HG02678 (cell line): ENCODE data around the gene IGFL1.
A peak's percentile ranks its signal among the peaks of the same experiment; 100 is the strongest.
"Not testable (repeated sequence)": the region's sequence is repeated elsewhere in the genome, so short reads cannot be mapped to it uniquely, and the experiment has no call there.

Experiments used
- ATAC-seq: cut with Tn5 transposase; IDR thresholded peaks from one replicate; pipeline ENCODE4 v1.9.1; 2021; ENCODE audit warnings: mild to moderate bottlenecking, moderate library complexity; ENCODE audit not compliant: unreplicated experiment

IGFL1 gene

DNA sequence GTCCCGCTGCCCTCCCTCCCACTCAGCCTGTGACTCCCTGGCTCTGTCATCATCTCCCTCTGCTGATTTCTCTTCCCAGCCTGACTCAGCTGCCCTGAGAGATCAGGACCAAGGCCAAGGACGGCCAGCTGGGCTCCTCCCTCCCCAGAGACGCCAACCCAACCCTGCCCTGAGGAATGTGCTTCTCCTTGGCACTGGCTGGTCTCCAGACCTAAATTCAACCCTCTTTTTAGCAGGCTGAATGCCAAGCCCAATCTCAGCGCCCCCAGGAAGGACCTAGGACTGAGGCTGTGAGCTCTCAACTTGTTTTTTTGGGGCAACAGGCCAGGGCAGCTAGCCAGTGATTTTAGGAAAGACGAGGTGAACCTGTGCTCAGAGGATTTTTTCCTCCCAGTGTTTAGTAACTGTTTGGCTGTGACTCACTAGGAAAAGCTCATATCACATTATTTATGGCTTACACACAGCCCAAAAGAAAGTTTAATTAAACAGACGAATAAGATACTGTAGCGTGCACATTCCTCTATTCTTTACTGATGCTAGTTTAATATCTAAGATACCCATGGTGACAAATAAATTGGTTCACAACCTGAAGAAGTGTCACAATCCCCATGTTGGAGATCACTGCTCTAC, 7.4 kb upstream of the IGFL1 start:
- ATAC-seq = no peak

DNA sequence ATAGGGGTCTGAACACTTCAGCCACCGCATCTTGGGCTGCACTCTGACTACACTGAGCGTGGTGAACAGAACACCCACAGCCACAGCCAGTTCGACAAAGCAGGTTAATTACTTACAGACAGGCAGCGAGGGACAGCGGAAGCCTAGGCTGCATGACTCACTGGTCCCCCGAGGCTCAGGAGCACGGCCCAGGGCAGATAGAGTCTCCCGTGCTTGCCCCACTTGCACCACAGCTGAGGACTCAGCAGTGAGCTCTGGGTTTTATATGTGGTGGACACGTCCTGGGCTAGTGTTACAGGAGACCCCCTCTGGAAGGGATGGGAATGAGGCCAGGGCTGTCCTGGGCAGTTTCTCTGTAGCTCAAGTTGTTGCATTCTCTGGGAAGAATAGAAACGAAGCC, 5.8 kb upstream of the IGFL1 start:
- not testable (repeated sequence) for ATAC-seq

DNA sequence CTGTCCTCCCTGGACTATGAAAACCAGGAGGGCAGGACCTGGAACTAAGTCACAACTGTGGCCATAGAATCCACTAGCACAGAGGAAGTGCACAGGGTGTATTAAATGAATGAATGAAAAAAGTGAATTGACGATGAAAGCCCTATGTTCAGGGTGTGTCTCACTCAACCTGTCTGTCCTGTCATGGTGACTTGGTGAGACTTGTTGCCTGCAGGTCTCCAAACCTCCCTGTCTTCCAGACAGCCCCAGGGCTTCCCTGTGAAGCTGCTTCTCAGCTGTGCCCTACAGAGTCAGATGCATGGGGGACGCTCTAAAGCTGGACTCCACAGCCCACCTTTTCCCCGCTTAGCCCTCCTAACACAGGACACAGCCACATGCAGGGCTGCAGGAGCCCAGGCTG, 4.8 kb upstream of the IGFL1 start:
- no peak for ATAC-seq

DNA sequence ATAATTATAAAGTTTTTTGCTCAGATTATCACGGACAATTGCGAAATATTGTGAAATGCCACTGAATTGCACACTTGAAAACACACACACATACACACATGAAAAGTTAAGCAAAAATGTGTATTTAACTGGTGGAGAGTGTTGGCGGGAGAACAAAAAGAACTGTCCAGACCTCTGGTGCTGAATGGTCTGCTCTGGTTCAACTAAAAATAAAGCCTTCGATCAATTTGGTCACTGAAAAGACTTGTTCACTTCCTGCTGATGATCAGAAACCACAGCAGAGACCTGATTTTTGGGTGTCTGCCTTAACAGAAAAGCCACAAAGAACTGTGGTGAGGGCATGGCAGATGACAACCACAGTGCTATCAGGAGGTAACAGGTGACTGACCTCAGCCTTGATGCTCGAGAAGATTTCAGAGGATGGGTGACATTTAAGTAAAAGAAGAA, 4.0 kb upstream of the IGFL1 start:
- ATAC-seq = no peak

DNA sequence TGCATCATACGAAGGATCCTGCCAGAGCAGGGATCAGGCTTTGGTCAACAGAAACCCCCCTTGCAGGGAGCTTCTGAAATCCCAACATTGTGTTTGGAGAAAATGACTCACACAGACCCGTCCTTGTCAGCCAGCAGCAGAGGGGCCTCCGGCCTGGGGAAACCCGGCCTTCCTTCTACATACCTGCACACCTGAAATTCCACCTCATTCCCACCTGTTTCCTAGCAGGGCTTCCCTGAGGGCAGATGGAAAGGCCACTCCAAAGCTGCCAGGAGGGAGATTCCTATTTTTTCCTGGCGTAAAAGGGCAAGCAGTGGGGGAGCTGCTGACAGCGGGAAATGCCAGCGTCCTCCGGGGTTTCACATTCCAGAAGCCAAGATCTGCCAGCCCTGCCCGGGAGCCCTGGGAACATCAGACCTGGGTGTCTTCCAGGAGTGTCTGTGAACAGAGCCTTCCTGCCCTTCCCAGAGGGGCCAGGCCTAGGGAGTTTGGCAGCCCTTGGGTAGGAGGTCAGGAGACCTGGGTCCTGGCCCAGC, 3.0 kb upstream of the IGFL1 start:
- no peak for ATAC-seq

DNA sequence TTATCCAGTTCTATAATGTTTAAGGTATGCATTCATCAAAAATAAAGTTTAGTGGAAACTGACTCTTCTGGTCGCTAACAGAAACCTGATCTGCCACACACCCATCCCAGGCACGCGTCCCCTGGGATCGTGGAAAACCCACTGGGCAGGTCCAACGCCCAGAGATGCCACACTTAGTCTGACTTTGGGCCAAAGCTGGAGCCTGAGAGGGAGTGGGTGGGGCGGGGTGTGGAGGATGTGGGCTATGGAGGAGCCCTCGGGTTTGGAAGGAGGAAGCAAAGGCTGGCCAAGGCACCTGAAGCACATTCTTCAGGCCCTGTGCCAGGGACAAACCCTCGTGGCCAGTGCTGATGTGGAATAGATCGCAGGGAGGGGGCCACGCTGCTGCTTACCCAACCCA, 2.5 kb downstream of the IGFL1 start:
- ATAC-seq = no peak

DNA sequence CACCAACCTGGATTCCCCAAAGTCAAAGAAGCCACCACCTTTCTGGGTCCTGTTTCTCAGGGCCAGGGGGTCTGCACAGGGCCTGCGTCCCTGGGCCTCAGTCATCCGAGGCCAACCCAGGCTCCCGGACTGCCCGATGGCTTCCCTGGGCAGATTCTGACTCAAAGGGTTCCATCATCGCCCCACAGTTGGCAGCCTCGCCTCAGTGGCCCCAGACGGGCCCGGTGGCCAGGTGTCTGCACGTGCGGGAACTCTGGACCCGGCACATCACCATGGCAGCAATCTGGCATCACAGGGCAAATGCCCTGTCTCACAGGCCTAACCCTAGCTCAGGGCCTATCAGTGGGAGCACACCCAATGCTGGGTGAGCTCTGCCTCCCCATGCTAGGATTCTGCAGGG, 2.9 kb downstream of the IGFL1 start:
- ATAC-seq = no peak

DNA sequence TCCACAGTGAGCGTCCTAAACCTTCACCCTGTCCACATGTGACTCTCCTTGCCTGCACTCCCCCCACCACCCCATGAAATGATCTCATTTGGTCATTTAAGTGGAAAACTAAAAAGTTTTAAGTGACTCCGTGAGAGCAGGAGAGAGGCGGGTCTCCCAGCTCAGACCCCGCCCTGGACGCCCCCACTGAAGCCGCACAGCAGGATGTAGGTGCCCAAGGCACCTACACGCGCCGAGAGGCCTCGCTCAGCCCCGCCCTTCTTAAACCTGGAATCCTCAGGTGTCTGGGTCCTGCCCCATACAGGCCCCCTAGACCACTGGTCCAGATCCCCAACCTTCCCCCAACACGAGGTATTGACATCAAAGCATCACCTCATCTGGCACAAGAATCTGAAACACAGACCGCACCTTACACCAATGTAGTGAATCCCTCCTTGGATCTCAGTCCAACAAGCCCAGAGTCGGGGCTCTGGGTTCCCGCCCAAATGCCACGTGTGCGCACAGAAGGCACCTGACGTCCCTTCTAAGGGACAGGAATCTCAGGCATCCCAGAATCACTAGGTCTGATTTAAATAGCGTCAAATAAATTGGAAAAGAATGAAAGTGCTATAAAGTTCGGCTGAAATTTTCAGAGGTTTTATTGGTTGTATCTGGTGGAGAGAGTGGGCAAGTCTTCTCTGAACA, 3.5 kb downstream of the IGFL1 start:
- no peak for ATAC-seq

DNA sequence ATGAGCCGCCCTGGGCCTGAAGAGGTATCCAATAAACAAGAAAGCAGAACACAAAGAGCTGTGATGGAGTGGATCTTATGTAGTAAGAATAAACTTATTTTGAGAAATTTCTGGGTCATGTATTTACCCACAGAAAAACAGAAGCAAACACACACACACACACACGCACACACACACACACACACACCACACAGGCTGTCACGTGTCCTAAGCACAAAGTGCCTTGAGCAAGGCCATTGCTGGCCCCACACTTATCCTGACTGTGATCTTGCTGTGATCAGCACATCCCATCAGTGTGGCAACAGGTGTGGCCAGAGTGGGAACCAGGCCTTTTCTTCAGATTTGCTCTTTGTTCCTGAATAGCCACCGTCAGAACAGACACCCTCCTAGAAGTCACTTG, 4.3 kb downstream of the IGFL1 start:
- ATAC-seq = not testable (repeated sequence)

DNA sequence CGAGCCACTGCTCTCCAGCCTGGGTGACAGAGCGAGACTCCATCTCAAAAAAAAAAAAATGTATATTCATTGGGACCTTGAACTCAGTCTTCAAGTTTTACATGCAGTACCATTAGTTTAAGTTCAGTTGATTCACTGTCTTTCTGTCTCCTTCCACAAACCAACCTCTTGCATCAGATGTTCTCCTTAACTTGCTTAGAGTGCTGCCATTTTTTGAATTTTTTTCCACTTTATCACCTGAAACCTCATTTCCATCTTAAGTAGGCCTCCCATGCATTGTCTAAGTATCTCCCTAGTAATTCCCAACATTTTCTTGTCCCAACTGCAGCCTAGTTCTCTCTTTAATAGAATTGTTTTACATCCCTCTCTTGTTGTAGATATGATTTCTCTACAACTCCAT, 8.6 kb downstream of the IGFL1 start:
- ATAC-seq = not testable (repeated sequence)

DNA sequence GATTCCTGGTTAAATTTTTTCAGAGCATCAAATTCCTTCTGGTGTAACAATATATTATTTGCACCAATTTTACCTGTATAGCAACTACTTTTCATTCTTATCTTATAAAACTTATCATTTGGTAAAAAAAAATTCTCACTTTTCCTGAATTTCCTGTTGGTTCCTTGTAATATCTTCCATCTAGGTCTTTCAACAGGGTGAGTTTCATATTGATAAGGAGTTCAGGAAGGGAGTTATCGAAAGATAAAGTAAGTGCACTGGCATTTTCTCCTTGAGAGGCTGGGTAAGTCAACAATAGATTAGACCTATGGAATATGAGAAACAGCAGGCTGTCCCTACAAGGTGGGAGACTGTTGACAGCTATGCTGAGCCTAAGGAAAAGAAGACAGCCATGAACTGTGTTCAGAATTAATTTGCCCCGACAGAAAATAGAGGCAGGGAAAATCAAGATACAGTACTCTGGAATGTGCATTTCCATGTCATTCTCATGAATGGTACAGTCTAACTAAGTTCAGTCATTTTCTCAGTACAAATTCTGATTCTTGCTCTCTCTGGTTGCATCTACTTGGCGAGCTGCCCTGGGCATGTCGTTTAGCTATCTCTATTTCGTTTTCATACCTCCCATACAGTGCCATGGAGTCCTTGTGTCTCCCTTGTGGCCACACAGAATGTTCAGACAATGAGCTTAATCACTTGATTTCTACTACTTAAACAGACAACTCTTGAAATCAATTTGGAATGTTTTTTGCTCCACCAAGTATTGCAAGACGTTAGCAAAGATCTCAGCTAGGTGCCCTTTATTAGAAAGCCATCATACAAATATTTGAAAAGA, 9.9 kb downstream of the IGFL1 start:
- ATAC-seq = no peak

DNA sequence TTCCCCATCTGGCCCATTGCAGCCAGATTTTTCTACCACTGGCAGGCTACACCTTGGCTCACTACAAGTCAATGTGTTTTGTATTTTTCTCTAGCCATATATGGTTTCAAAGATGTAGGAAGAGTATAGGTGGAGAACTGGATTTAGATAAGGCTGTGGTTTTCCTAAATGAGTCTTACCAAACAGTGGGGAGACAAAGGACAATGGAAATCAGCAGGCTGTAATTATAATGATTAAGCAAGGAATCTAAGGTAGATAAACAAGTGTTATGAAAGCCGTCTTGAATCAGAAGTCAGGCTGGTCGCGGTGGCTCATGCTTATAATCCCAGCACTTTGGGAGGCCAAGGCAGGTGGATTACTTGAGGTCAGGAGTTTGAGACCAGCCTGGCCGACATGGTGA, 11.2 kb downstream of the IGFL1 start:
- no peak for ATAC-seq

DNA sequence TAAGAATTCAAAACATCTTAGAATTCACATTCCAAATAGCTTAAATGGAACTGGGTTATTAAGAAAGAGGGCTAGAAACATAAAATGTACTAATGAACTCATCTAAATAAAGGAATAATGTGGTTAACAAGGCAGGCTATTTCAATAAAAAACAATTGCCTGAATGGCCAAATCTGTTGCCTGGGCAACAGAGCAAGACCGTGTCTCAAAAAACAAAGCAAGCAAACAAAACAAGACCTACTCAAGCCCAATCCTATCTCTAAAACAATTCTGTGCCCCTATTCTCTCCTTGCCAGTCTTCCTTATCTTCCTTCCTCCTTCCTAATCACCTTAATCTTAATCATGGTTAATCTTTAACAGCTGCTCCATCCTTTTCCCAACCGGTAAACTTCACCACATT, 12.1 kb downstream of the IGFL1 start:
- ATAC-seq = no peak

DNA sequence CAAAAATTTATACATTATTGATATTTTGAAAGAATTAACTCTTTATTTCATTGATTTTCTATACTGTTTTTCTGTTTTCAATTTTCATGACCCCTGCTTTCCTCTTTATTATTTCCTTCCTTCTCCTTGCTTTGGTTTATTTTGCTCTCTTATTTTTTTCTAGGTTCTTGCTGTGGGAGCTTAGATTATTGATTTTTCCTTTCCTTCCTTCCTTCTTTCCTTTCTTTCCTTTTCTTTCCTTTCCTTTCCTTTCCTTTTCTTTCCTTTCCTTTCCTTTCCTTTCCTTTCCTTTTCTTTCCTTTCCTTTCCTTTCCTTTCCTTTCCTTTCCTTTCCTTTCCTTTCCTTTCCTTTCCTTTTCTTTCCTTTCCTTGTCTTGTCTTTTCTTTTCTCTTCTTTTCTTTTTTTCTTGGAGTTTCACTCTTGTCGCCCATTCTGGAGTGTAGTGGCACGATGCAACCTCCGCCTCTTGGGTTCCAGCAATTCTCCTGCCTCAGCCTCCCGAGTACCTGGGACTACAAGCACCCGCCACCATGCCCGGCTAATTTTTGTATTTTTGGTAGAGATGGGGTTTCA, 13.6 kb downstream of the IGFL1 start:
- ATAC-seq = not testable (repeated sequence)

DNA sequence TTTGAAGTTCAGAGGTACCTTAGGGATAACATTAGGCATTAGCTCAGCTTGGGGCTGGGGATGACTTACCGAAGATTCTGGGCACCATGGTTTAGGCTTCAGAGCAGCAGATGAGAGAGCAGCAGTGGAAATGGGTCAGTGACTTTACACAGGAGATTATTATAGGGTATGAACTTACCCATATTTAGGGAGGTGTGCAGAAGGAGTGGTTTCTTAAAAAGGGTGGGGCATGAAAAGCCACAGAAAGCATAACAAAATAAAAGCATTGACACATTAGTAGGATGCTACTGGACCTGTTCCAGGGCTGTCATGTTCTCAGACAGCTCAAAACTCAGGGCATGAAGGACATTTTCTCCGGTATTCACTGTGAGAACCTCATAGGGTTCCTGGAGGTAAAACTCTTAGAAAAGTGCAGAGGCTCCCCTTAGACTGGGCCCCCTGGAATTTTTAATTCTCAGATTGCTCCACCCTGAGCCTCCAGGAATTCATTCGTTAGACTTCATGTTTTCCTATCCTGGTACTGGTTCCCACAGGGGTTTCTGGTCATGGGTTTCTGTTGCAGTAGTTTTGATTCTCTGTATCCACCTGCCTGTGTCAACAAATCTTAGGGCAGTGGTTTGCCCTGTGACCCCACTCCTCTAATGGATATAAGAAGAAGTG, 20.7 kb downstream of the IGFL1 start:
- no peak for ATAC-seq

DNA sequence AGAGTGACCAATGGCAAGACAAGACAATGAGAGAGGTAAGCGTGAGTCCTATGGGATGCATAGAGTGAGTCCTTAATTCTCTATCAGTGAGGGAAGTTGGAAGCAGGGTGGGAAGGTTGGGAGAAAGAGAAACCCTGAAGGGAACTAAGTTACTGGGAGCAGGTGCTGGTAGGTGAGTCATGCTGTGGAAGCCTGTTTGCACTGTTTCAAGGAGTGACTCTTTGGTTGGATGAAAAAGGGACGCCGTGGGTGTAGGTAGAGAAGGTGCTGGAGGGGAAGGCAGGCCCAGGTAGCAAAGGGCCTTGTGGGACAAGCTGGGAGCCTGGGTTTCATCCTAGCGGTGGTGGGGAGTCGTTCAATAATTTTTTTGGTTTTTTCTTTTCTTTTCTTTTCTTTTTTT, 21.9 kb downstream of the IGFL1 start:
- no peak for ATAC-seq

DNA sequence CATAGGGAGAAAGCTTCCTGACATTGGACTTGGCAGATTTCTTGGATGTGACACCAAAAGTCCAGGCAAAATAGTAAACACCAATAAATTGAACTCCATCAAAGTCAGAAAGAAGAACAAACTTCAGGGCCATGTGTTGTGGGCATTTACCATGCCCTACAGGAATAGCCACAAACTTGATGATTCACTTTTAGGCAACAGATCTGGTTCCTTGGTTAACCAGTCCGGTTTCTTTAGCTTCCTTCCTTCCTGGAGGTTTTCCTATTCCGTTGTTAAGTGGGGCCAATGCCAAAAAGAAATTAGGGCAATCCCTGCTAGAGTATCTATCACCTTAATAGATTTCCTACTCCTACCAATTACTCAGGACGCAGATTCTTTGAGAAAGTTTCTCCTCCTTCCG, 25.2 kb downstream of the IGFL1 start:
- ATAC-seq = no peak

DNA sequence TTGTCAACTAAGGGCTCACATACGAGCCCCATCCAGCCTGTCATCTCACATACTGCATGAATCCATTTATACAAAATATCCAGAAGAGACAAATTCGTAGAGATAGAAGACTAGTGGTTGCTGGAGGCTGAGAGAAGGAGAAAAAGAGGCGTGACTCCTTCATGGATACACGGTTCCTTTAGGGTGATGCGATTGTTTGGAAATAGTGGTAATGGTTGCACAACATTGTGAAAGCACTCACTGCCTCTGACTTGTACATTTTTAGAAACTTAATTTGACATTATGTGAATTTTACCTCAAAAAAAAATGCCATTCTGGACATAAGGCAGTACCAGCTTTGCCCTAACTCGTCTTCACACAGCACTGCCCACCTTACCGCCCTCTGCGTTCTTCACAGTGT, 27.3 kb downstream of the IGFL1 start:
- no peak for ATAC-seq

DNA sequence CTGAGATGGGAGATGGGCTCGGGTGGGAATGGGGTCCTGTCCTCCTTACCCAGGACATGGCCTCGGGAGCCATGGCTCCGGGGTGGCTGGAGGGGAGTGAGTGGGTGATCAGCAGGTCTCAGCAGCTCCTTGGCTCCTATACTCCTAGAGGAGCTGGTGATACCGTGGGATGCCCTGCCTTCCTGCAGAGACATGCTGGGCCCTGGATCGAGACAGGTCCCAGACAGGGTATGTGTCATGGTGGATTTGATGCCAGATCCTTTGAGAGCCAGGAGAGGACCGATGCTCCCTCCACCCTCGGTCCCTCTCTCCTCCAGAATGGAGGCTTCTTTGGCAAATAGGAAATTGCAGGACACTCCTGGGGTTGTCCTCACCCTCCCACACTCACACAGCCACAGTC, 32.0 kb downstream of the IGFL1 start:
- ATAC-seq = not testable (repeated sequence)

DNA sequence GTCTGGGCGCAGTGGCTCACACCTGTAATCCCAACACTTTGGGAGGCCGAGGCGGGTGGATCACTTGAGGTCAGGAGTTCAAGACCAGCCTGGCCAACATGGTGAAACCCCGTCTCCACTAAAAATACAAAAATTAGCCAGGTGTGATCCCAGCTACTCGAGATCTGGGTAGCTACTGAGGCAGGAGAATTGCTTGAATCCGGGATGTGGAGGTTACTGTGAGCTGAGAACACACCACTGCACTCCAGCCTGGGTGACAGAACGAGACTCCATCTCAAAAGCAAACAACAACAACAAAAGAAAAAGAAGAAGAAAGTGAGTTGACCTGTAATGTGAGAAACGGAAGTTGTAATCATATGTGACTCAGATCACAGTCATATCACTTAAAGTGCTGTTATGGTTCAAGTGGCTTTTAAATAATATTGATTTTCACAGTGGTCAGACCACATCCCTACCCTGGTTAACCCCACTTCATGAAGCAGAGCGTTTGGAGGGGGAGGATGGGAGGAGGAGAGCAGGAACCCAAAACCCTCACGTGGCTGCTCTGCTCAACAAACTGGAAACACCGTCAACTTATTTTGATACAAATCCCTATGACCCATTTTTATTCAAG, 33.2 kb downstream of the IGFL1 start:
- peak; percentile 54 for ATAC-seq
